CD8-positive, alpha-beta memory T cell (primary cell): Measurements from ENCODE around the gene LINGO3. TPM values are rescaled to one million over a fixed set of nuclear protein-coding genes. Genes with fewer than 3 reads are reported as not detected.

Experiments used
- CTCF ChIA-PET: fragments of 350-600 bp; sonication (Branson Sonifier 250); formaldehyde crosslinking; loops from one replicate; lab custom pipeline; 2021; ENCODE audit warnings: antibody characterized with exemption; lab: Charles Lee
- POLR2A ChIA-PET: fragments of 350-600 bp; sonication (Branson Sonifier 250); formaldehyde crosslinking; loops from one replicate; lab custom pipeline; 2021; ENCODE audit warnings: antibody characterized with exemption; lab: Charles Lee
- DNase-seq, 5 donors: peaks; one replicate each; pipeline versions ENCODE4 v3.0.0 to v3.0.0-alpha.2; 2020 to 2022; ENCODE audit warnings: mixed read lengths in 1 of 5
- H3K27ac ChIP-seq: one replicate; pipeline ENCODE4 v1.7.0; 2013; ENCODE audit warnings: low read depth, mild to moderate bottlenecking, low read length, moderate library complexity
- H3K27me3 ChIP-seq: 2 replicates; pipeline ENCODE4 v1.7.0; 2013; ENCODE audit warnings: low read length, mild to moderate bottlenecking; ENCODE audit not compliant: insufficient read depth, poor library complexity, severe bottlenecking
- H3K36me3 ChIP-seq: 2 replicates; pipeline ENCODE4 v1.7.0; 2013; ENCODE audit warnings: mild to moderate bottlenecking, low read length, moderate library complexity; ENCODE audit not compliant: insufficient read depth
- H3K4me1 ChIP-seq: 2 replicates; pipeline ENCODE4 v1.7.0; 2013; ENCODE audit warnings: mild to moderate bottlenecking, low read length, moderate library complexity; ENCODE audit not compliant: insufficient read depth
- H3K4me3 ChIP-seq: 2 replicates; pipeline ENCODE4 v1.7.0; 2013; ENCODE audit warnings: mild to moderate bottlenecking, low read length
- H3K9me3 ChIP-seq: 2 replicates; pipeline ENCODE4 v1.7.0; 2013; ENCODE audit warnings: mild to moderate bottlenecking, low read length
- H3K27ac Mint-ChIP-seq, 8 donors: one replicate each; pipeline ENCODE4 v1.8.0; 2020 to 2021; ENCODE audit warnings: mixed read lengths in 8 of 8, mild to moderate bottlenecking in 6 of 8, inconsistent platforms in 3 of 8, moderate library complexity in 3 of 8
- H3K27me3 Mint-ChIP-seq, 2 donors: one replicate each; pipeline ENCODE4 v1.8.0; 2020 to 2021; ENCODE audit warnings: mixed read lengths in 2 of 2, mild to moderate bottlenecking in 1 of 2, moderate library complexity in 1 of 2
- H3K36me3 Mint-ChIP-seq, 3 donors: one replicate each; pipeline ENCODE4 v1.8.0; 2020 to 2021; ENCODE audit warnings: mixed read lengths in 3 of 3, inconsistent platforms in 1 of 3, mild to moderate bottlenecking in 1 of 3
- H3K4me1 Mint-ChIP-seq, 3 donors: one replicate each; pipeline ENCODE4 v1.8.0; 2020 to 2021; ENCODE audit warnings: mixed read lengths in 3 of 3, inconsistent platforms in 1 of 3, mild to moderate bottlenecking in 1 of 3
- H3K4me3 Mint-ChIP-seq, 7 donors: one replicate each; pipeline ENCODE4 v1.8.0; 2020 to 2021; ENCODE audit warnings: mixed read lengths in 7 of 7, mild to moderate bottlenecking in 6 of 7, moderate library complexity in 4 of 7, inconsistent platforms in 2 of 7
- H3K9me3 Mint-ChIP-seq, 5 donors: one replicate each; pipeline ENCODE4 v1.8.0; 2020 to 2022; ENCODE audit warnings: mixed read lengths in 5 of 5, mild to moderate bottlenecking in 3 of 5, moderate library complexity in 2 of 5, inconsistent platforms in 1 of 5
- polyA plus RNA-seq: library from polyadenylated mRNA; unstranded; fragments of 300-500 nt; fragmentation: Illumina TruSeq; gene quantifications from one replicate; pipeline ENCODE4 v1.2.3, GENCODE V29; 2021
- total RNA-seq, 2 experiments: library from RNA; stranded (reverse); gene quantifications; one replicate each; pipeline ENCODE4 v1.2.3, GENCODE V29; 2021

Gene LINGO3
- total and polyA plus RNA-seq, 3 experiments from 2014 or later: 0.09 to 9.2 (median 0.15) TPM

DNA sequence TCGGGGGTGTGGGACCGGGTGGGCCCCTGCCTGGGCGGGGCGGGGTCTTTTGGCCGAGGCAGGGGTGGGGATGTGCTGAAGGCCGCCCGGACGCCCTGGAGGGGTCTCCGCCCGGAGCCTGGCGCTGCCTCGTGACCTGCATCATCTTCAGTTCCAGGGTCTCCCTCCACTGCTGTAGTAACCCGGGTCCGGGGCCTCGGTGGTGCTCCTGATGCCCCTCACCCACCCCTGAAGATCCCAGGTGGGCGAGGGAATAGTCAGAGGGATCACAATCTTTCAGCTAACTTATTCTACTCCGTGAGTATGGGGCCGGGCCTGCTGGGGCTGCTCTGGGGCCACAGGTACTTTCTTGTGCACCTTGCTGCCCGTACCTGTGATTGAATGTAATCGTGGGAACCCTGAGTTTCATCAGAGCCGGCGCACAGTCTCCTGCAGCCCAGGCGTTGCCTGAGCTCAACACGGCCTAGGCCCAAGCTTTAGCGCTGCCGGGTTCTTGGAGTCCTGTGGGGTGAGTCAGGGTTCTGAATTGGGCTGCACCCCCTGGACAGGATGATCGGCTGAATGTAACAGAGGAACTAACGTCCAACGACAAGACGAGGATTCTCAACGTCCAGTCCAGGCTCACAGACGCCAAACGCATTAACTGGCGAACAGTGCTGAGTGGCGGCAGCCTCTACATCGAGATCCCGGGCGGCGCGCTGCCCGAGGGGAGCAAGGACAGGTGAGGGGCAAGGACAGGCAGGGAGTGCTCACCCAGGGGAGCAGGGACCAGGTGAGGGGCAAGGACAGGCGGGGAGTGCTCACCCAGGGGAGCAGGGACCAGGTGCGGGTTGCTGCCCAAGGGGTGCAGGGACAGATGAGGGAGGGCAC, 36.5 kb downstream of the LINGO3 start:
- H3K27ac ChIP-seq: peak overlapping the region; percentile 89
- H3K4me3 ChIP-seq: peak overlapping the region; percentile 60
- H3K4me1 ChIP-seq: peaks cover 46% of the 10 kb centered on the region
- Mint-ChIP-seq H3K9me3 (peaks cover 0 to 3% (median 0%) of the 10 kb centered on the region in 5 donors), H3K36me3 (peaks cover 0 to 46% (median 8%) of the 10 kb centered on the region in 3 donors), H3K4me1 (peaks cover 30 to 45% (median 32%) of the 10 kb centered on the region in 3 donors), H3K27me3 (peaks cover 0 to 7% of the 10 kb centered on the region in 2 donors), H3K4me3 (peak overlapping the region; percentile 84 to 99 (median 89)), H3K27ac (peak overlapping the region; percentile 85 to 96 (median 94))
- DNase-seq: peak in 1 of 5 donors; percentile 38
- POLR2A ChIA-PET: interaction anchor here (1.2 to 7.8 kb wide), 7 partner anchors 11 to 47 kb away, joined by 3 to 73 read pairs (median 12); partner anchors contain the start of genes PEAK3, PLEKHJ1 and SF3A2
- CTCF ChIA-PET: interaction anchor here (0.7 to 6.8 kb wide), 13 partner anchors 11 to 1028 kb away, joined by 3 to 70 read pairs (median 5); partner anchors contain the start of genes PEAK3, PLEKHJ1, SF3A2 and TIMM13
- peaks cover 13% of the 10 kb centered on the region for H3K36me3 ChIP-seq
- H3K27me3 ChIP-seq: no peaks in the 10 kb centered on the region
- no peaks in the 10 kb centered on the region for H3K9me3 ChIP-seq

DNA sequence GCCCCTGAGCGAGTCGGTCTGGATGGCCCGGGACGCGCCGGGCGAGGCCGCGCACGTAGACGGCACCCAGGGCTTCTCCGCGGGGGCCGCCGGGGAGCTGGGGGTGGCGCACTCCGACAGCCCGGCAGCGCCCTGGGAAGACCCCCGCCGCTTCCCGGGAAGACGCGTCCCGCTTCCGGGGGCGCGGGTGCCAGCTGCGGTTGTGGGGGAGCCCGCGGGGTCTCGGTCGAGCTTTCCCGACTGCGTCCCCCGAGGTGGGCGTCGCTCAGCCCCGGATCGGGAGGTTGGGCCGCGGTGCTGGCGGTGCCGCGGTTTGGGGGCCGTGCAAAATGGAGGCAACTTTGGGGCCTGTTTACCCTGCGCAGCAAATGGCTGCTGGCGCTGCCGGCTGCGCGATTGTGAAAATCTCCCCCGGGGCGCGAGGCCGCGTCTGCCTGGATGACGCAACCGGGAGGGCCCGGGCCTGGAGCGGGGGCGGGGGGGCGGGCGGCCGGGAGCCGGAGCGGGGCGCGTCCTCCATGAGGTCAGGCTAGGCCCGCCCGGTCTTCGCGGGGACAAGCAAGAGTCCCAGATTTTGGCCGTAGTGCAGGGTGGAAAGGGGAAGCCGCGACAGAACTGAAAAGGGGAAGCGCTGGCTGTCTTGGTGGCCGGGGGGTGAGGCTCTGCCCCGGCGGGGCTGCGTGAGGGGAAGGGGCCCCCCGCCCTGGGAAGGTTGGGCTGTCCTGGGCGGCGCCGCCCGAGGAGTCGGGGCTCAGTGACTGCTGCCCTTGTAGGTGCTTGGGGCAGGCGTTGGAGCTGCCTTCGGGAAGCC, 37.3 kb downstream of the LINGO3 start:
- peak; percentile 59 to 84 (median 74) for DNase-seq

DNA sequence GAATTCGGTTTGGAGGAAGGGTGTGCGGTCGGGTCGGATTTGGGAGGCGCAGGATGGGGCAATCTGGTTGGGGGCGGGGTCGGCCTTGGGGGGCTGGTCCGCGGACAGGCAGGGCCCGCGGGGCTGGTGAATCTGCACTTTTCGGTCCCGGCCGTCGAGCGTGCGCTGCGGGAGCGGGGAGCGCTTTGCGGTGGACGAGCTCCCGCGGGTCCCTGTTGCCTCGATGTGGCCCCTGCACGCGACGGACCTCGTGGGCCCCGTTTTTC, 37.9 kb downstream of the LINGO3 start:
- peak overlapping the region; percentile 89 for H3K27ac ChIP-seq
- H3K27me3 ChIP-seq: no peaks in the 10 kb centered on the region
- peaks cover 0 to 3% (median 0%) of the 10 kb centered on the region in 5 donors for H3K9me3 Mint-ChIP-seq
- peaks cover 0 to 7% of the 10 kb centered on the region in 2 donors for H3K27me3 Mint-ChIP-seq
- CTCF ChIA-PET: interaction anchor here (1.2 to 6.8 kb wide), 5 partner anchors 10 to 35 kb away, joined by 5 to 70 read pairs (median 20); partner anchors contain the start of genes PLEKHJ1 and SF3A2
- peak overlapping the region; percentile 84 to 99 (median 92) for H3K4me3 Mint-ChIP-seq
- H3K27ac Mint-ChIP-seq: peak overlapping the region; percentile 81 to 98 (median 90)
- POLR2A ChIA-PET: interaction anchor here (0.9 to 7.8 kb wide), 10 partner anchors 10 to 388 kb away, joined by 3 to 73 read pairs (median 6); partner anchors contain the start of genes AP3D1, GADD45B, JSRP1 and LSM7
- no peaks in the 10 kb centered on the region for H3K9me3 ChIP-seq
- peaks cover 13% of the 10 kb centered on the region for H3K36me3 ChIP-seq
- peaks cover 31 to 48% (median 31%) of the 10 kb centered on the region in 3 donors for H3K4me1 Mint-ChIP-seq
- H3K36me3 Mint-ChIP-seq: peaks cover 0 to 43% (median 8%) of the 10 kb centered on the region in 3 donors
- H3K4me1 ChIP-seq: peaks cover 45% of the 10 kb centered on the region
- peak in 3 of 5 donors; percentile 28 to 65 (median 51) for DNase-seq
- peak overlapping the region; percentile 86 for H3K4me3 ChIP-seq

More for the DNA sequence above, 37.3 kb downstream of the LINGO3 start:
- H3K4me3 ChIP-seq: peak overlapping the region; percentile 86
- Mint-ChIP-seq H3K36me3 (peaks cover 0 to 45% (median 8%) of the 10 kb centered on the region in 3 donors), H3K4me1 (peaks cover 32 to 49% (median 32%) of the 10 kb centered on the region in 3 donors), H3K9me3 (peaks cover 0 to 3% (median 0%) of the 10 kb centered on the region in 5 donors), H3K27ac (peak overlapping the region; percentile 77 to 98 (median 88)), H3K4me3 (peak overlapping the region; percentile 84 to 99 (median 92)), H3K27me3 (peaks cover 0 to 7% of the 10 kb centered on the region in 2 donors)
- CTCF ChIA-PET: interaction anchor here (0.7 to 6.8 kb wide), 9 partner anchors 10 to 1027 kb away, joined by 3 to 70 read pairs (median 5); partner anchors contain the start of genes PLEKHJ1 and SF3A2
- peak overlapping the region; percentile 89 for H3K27ac ChIP-seq
- POLR2A ChIA-PET: interaction anchor here (0.9 to 7.8 kb wide), 12 partner anchors 11 to 388 kb away, joined by 3 to 73 read pairs (median 6); partner anchors contain the start of genes AP3D1, GADD45B, JSRP1 and LSM7
- no peaks in the 10 kb centered on the region for H3K9me3 ChIP-seq
- no peaks in the 10 kb centered on the region for H3K27me3 ChIP-seq
- H3K4me1 ChIP-seq: peaks cover 46% of the 10 kb centered on the region
- H3K36me3 ChIP-seq: peaks cover 13% of the 10 kb centered on the region

DNA sequence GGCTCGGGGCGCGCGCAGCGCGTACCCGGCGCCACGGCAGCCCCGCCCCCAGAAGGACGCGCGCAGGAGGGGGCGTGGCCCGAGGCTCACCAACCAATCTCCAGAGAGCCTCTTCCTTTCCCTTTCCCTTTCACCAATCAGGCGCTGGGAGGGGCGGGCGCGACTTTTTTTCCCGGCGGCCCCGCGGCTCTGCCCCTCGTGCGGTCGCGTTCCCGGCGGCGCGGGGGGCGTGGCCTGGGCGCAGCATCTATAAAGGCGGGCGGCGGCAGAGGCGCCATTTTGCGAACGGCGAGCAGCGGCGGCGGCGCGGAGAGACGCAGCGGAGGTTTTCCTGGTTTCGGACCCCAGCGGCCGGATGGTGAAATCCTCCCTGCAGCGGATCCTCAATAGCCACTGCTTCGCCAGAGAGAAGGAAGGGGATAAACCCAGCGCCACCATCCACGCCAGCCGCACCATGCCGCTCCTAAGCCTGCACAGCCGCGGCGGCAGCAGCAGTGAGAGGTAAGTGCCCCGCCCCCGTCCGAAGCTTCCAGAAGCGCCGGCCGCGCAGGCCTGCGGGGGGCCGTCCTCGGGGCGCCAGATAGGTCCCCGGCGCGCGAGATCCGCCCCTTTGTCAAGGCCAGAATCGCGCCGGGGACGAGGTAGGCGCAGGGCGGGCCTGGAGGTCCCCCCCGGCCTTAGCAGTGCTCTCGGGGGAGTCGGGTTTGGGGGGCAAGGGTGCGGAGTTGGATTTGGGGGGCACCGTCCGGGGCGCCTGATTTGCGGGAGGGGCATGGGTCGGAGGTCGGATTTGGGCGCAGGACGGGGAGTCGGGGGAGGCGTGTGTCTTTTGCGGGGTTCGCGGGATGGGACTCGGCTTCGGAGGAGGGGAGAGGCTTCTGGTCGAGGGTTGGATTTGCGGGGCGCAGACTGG, 38.5 kb downstream of the LINGO3 start:
- peak; percentile 97 to 100 (median 99) for DNase-seq
- Mint-ChIP-seq H3K9me3 (peaks cover 0 to 3% (median 0%) of the 10 kb centered on the region in 5 donors), H3K4me3 (peak overlapping the region; percentile 84 to 99 (median 92)), H3K27me3 (peaks cover 0 to 7% of the 10 kb centered on the region in 2 donors), H3K27ac (peak overlapping the region; percentile 86 to 98 (median 90)), H3K4me1 (peaks cover 28 to 44% (median 29%) of the 10 kb centered on the region in 3 donors), H3K36me3 (peaks cover 0 to 40% (median 8%) of the 10 kb centered on the region in 3 donors)
- Histone ChIP-seq H3K4me3 (peak overlapping the region; percentile 86), H3K36me3 (peaks cover 13% of the 10 kb centered on the region), H3K9me3 (no peaks in the 10 kb centered on the region), H3K27ac (peak overlapping the region; percentile 89), H3K4me1 (peaks cover 42% of the 10 kb centered on the region), H3K27me3 (no peaks in the 10 kb centered on the region)
- ChIA-PET CTCF (interaction anchor here (1.2 to 6.8 kb wide), 5 partner anchors 9 to 35 kb away, joined by 5 to 70 read pairs (median 20); partner anchors contain the start of genes PLEKHJ1 and SF3A2), POLR2A (interaction anchor here (0.6 to 7.8 kb wide), 11 partner anchors 10 to 387 kb away, joined by 3 to 73 read pairs (median 5); partner anchors contain the start of genes AP3D1, GADD45B, JSRP1 and LSM7)

DNA sequence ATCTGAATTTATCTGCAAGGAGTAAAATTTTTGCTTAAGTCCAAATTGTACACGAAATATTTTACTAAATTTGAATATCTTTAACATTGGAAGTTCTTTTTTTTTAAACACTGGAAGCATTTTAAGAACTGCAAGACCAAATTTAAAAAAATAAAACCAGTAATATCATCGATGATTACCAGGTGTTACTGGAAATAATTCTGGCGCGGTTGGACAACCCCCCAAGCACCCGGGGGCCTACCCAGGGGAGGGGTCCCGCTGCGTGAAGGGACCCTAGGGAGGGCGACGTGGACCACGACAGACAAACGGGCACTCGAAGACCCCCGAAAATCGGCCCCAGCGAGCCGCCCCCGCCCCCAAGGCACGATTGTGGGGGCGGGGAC, 39.1 kb downstream of the LINGO3 start:
- H3K4me1 Mint-ChIP-seq: peaks cover 22 to 38% (median 23%) of the 10 kb centered on the region in 3 donors
- Histone ChIP-seq H3K4me1 (peaks cover 36% of the 10 kb centered on the region), H3K9me3 (no peaks in the 10 kb centered on the region), H3K27ac (peak overlapping the region; percentile 62), H3K36me3 (peaks cover 13% of the 10 kb centered on the region), H3K27me3 (no peaks in the 10 kb centered on the region), H3K4me3 (peak overlapping the region; percentile 68)
- H3K27me3 Mint-ChIP-seq: peaks cover 0 to 7% of the 10 kb centered on the region in 2 donors
- peak overlapping the region in 6 of 8 donors; percentile 36 to 98 (median 84) for H3K27ac Mint-ChIP-seq
- ChIA-PET CTCF (no interaction called here), POLR2A (interaction anchor here (4.6 to 7.8 kb wide), 2 partner anchors 17 to 30 kb away, joined by 21 to 67 read pairs; partner anchors contain the start of gene SF3A2)
- H3K9me3 Mint-ChIP-seq: peaks cover 0 to 3% (median 0%) of the 10 kb centered on the region in 5 donors
- peaks cover 0 to 34% (median 8%) of the 10 kb centered on the region in 3 donors for H3K36me3 Mint-ChIP-seq
- no peak for DNase-seq
- peak overlapping the region; percentile 84 to 99 (median 92) for H3K4me3 Mint-ChIP-seq

DNA sequence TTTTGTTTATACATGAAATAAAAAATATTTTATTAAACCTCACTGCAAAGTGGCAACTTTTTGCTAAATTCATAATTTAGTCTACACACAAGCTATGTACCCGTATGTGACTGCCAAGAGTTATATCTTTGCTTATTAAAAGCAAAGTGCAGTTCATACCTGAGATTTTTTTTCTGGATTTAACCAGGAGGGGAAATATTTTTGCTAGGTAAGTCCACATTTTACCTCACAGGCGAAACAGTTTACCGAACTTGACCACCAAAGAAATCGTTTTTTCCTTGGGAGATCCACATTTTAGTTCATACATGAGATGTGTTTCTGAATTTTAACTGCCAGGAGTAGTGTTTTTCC, 39.5 kb downstream of the LINGO3 start:
- H3K27me3 ChIP-seq: no peaks in the 10 kb centered on the region
- H3K36me3 Mint-ChIP-seq: peaks cover 0 to 30% (median 8%) of the 10 kb centered on the region in 3 donors
- H3K27ac ChIP-seq: peak overlapping the region; percentile 62
- peak overlapping the region; percentile 84 to 99 (median 92) for H3K4me3 Mint-ChIP-seq
- H3K4me3 ChIP-seq: peak overlapping the region; percentile 68
- peaks cover 0 to 3% (median 0%) of the 10 kb centered on the region in 5 donors for H3K9me3 Mint-ChIP-seq
- peak overlapping the region in 4 of 8 donors; percentile 66 to 96 (median 84) for H3K27ac Mint-ChIP-seq
- H3K27me3 Mint-ChIP-seq: peaks cover 0 to 7% of the 10 kb centered on the region in 2 donors
- DNase-seq: no peak
- peaks cover 18 to 34% (median 19%) of the 10 kb centered on the region in 3 donors for H3K4me1 Mint-ChIP-seq
- CTCF ChIA-PET: no interaction called here
- POLR2A ChIA-PET: interaction anchor here (4.6 to 7.8 kb wide), 2 partner anchors 16 to 30 kb away, joined by 21 to 67 read pairs; partner anchors contain the start of gene SF3A2
- H3K36me3 ChIP-seq: peaks cover 13% of the 10 kb centered on the region
- H3K9me3 ChIP-seq: no peaks in the 10 kb centered on the region
- H3K4me1 ChIP-seq: peaks cover 32% of the 10 kb centered on the region
